ENCODE measurements around the gene NEK5.

The NEK5 gene

DNA sequence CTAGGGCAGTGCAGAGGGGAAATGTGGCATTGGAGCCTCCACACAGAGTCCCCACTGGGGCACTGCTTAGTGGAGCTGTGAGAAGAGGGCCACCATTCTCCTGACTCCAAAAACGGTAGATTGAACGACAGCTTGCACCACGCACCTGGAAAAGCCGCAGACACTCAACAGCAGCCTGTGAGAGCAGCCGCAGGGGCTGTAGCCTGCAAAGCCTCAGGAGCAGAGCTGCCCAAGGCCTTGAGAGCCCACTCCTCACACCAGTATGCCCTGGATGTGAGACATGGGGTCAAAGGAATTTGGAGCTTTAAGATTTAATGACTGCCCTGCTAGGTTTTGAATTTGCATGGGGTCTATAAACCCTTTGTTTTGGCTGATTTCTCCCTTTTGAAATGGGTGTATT is 31.7 kb downstream of the NEK5 start:
- no peaks in the 10 kb centered on the region for H3K4me1 ChIP-seq
- H2AFZ ChIP-seq: no peak overlapping the region
- H3K36me3 ChIP-seq (ENCODE audit: control insufficient read depth, insufficient read depth, low read length): no peaks in the 10 kb centered on the region
- TF ChIP-seq, protein P1, sequence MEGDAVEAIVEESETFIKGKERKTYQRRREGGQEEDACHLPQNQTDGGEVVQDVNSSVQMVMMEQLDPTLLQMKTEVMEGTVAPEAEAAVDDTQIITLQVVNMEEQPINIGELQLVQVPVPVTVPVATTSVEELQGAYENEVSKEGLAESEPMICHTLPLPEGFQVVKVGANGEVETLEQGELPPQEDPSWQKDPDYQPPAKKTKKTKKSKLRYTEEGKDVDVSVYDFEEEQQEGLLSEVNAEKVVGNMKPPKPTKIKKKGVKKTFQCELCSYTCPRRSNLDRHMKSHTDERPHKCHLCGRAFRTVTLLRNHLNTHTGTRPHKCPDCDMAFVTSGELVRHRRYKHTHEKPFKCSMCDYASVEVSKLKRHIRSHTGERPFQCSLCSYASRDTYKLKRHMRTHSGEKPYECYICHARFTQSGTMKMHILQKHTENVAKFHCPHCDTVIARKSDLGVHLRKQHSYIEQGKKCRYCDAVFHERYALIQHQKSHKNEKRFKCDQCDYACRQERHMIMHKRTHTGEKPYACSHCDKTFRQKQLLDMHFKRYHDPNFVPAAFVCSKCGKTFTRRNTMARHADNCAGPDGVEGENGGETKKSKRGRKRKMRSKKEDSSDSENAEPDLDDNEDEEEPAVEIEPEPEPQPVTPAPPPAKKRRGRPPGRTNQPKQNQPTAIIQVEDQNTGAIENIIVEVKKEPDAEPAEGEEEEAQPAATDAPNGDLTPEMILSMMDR (IDR thresholded peaks at IDR 0.05): no peak
- no peak overlapping the region for H3K4me3 ChIP-seq (ENCODE audit: low read depth, low read length)
- no peaks in the 10 kb centered on the region for H3K79me2 ChIP-seq
- H3K9me3 ChIP-seq (ENCODE audit: control insufficient read depth, low read length): no peaks in the 10 kb centered on the region
- no peak overlapping the region for H3K4me2 ChIP-seq (ENCODE audit: low read length)
- H3K9ac ChIP-seq: no peak overlapping the region
- no peak overlapping the region for H3K27ac ChIP-seq
- no peaks in the 10 kb centered on the region for H3K27me3 ChIP-seq (ENCODE audit: control insufficient read depth, insufficient read depth, low read length)

DNA sequence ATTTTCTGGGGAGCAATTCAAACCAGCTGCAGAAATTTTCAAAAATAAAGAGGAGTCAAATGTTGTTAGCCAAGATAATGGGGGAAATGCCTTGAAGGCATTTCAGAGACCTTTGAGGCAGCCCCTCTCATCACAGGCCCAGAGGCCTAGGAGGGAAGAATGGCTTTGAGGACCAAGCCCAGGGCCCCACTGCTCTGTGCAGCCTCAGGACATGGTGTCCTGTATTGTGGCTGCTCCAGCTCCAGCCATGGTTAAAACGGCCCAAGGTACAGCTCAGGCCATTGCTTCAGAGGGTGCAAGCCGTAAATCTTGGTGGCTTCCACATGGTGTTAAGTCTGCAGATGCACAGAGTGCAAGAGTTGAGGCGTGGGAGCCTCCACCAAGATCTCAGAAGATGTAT is 32.1 kb downstream of the NEK5 start:
- Histone ChIP-seq H3K9me3 (ENCODE audit: control insufficient read depth, low read length) (no peaks in the 10 kb centered on the region), H3K79me2 (no peaks in the 10 kb centered on the region), H3K36me3 (ENCODE audit: control insufficient read depth, insufficient read depth, low read length) (no peaks in the 10 kb centered on the region), H3K9ac (no peak overlapping the region), H3K4me2 (ENCODE audit: low read length) (no peak overlapping the region), H3K4me1 (no peaks in the 10 kb centered on the region), H2AFZ (no peak overlapping the region), H3K27ac (no peak overlapping the region), H3K27me3 (ENCODE audit: control insufficient read depth, insufficient read depth, low read length) (no peaks in the 10 kb centered on the region), H3K4me3 (ENCODE audit: low read depth, low read length) (no peak overlapping the region)
- TF ChIP-seq, protein P1 (IDR thresholded peaks at IDR 0.05): no peak

DNA sequence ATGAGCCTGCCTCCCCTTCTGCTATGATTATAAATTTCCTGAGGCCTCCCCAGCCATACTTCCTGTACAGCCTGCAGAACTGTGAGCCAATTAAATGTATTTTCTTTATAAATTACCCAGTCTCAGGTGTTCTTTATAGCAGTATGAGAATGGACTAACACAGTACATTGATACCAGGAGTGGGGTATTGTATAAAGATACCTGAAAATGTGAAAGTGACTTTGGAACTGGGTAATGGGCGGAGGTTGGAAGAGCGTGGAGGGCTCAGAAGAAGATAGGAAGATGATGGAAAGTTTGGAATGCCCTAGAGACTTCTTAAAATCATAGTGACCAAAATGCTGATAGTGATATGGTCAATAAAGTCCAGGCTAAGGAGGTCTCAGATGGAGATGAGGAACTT is 32.8 kb downstream of the NEK5 start:
- Histone ChIP-seq H3K27ac (no peak overlapping the region), H3K9me3 (ENCODE audit: control insufficient read depth, low read length) (no peaks in the 10 kb centered on the region), H3K4me1 (no peaks in the 10 kb centered on the region), H2AFZ (no peak overlapping the region), H3K9ac (no peak overlapping the region), H3K79me2 (no peaks in the 10 kb centered on the region), H3K27me3 (ENCODE audit: control insufficient read depth, insufficient read depth, low read length) (no peaks in the 10 kb centered on the region), H3K4me2 (ENCODE audit: low read length) (no peak overlapping the region), H3K36me3 (ENCODE audit: control insufficient read depth, insufficient read depth, low read length) (no peaks in the 10 kb centered on the region), H3K4me3 (ENCODE audit: low read depth, low read length) (no peak overlapping the region)
- TF ChIP-seq, protein P1 (IDR thresholded peaks at IDR 0.05): no peak

DNA sequence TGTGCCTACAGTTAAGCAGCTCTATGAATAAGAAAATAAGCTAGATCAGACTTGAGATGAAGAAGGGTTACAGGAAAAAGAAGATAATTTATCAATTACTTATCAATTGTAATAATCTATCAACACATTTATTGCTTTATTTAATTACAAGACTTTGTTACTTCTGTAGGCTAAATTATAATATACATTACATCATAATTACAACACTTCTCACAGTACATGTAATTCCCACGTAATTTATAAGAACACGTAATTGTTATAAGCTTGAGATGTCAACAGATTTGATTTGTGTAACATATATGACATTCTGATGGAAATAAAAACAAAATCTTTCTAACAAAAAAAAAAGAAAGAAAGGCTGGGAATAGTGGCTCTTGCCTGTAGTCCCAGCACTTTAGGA is 36.8 kb downstream of the NEK5 start:
- no peaks in the 10 kb centered on the region for H3K4me1 ChIP-seq
- no peaks in the 10 kb centered on the region for H3K79me2 ChIP-seq
- no peak overlapping the region for H3K9ac ChIP-seq
- H3K27me3 ChIP-seq (ENCODE audit: control insufficient read depth, insufficient read depth, low read length): no peaks in the 10 kb centered on the region
- TF ChIP-seq, protein P1 (IDR thresholded peaks at IDR 0.05): no peak
- H2AFZ ChIP-seq: no peak overlapping the region
- no peak overlapping the region for H3K4me2 ChIP-seq (ENCODE audit: low read length)
- no peak overlapping the region for H3K27ac ChIP-seq
- H3K9me3 ChIP-seq (ENCODE audit: control insufficient read depth, low read length): no peaks in the 10 kb centered on the region
- H3K4me3 ChIP-seq (ENCODE audit: low read depth, low read length): no peak overlapping the region
- H3K36me3 ChIP-seq (ENCODE audit: control insufficient read depth, insufficient read depth, low read length): no peaks in the 10 kb centered on the region

DNA sequence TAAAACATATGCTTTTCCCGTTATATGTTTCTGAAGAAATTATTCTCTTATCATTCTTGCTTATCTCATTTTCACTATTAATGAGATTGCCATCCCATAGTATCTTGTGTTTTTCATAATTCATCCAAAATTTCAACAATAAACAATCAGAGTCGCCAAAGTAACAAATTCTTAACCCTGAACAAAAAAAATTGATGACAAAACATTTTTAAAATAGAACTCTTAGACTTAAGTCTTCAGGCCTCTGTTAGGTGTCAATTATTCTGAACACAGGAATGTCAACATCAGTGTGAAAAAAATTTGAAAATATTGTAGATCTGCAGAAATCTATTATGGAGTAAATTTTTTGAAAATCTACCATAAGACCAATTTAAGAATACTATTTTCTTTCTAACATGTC is 37.4 kb downstream of the NEK5 start:
- Histone ChIP-seq H3K4me3 (ENCODE audit: low read depth, low read length) (no peak overlapping the region), H3K4me2 (ENCODE audit: low read length) (no peak overlapping the region), H3K79me2 (no peaks in the 10 kb centered on the region), H3K36me3 (ENCODE audit: control insufficient read depth, insufficient read depth, low read length) (no peaks in the 10 kb centered on the region), H3K4me1 (no peaks in the 10 kb centered on the region), H3K27me3 (ENCODE audit: control insufficient read depth, insufficient read depth, low read length) (no peaks in the 10 kb centered on the region), H3K27ac (no peak overlapping the region), H2AFZ (no peak overlapping the region), H3K9ac (no peak overlapping the region), H3K9me3 (ENCODE audit: control insufficient read depth, low read length) (no peaks in the 10 kb centered on the region)
- TF ChIP-seq, protein P1 (IDR thresholded peaks at IDR 0.05): no peak

Data from parathyroid adenoma (tissue), 2 donors.